HG03575 (cell line): ENCODE results near the gene PHC2.

Experiments
- ATAC-seq: cut with Tn5 transposase; IDR thresholded peaks from one replicate; pipeline ENCODE4 v1.9.1; 2021; ENCODE audit not compliant: unreplicated experiment, insufficient number of reproducible peaks, low FRiP score; ENCODE audit errors: extremely low read depth

PHC2 gene, protein sequence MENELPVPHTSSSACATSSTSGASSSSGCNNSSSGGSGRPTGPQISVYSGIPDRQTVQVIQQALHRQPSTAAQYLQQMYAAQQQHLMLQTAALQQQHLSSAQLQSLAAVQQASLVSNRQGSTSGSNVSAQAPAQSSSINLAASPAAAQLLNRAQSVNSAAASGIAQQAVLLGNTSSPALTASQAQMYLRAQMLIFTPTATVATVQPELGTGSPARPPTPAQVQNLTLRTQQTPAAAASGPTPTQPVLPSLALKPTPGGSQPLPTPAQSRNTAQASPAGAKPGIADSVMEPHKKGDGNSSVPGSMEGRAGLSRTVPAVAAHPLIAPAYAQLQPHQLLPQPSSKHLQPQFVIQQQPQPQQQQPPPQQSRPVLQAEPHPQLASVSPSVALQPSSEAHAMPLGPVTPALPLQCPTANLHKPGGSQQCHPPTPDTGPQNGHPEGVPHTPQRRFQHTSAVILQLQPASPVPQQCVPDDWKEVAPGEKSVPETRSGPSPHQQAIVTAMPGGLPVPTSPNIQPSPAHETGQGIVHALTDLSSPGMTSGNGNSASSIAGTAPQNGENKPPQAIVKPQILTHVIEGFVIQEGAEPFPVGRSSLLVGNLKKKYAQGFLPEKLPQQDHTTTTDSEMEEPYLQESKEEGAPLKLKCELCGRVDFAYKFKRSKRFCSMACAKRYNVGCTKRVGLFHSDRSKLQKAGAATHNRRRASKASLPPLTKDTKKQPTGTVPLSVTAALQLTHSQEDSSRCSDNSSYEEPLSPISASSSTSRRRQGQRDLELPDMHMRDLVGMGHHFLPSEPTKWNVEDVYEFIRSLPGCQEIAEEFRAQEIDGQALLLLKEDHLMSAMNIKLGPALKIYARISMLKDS

DNA sequence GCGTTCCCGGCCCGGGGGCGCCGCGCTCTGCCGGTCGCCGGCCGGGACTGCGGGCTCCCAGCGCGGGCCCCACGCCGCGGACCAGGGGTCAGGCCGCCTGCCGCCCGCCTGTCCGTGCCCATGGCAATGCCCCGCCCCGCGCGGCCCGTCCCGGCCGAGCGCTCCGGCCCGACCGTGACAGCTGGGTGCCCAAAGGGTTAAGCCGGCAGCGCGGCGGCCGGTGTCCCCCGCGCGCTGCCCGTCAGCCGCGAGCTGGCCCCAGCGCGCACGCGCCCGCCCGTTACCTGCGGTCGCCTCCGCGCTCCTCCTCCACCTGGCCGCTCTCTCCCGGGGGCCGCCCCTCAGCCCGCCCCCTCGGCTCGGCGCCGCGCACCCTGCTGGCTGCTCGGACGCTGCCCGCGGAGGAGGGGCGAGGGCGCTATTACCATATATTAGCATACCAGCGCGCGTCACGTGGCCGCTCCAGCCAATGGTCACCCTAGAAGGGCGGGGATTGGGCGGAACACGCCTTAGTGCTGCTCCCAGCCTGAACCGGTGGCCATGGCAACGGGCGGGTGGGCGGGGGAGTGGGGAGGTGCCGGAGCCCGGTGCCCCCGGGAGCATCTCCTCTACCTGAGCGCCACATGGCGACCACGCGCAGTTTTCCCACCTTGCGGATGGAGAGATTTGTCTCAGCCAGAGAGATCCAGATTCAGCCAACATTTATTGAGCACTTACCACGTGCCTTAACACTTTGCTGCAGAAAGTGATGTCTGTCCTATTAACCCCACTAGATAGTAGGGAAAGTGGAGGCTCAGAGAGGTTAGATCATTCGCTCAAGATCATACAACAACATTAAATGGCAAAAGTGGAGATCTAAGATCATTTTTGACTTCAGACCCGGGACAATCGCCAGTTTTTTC is at the start of gene PHC2:
Gene PHC2, minus strand, starts transcription at position 404 of the 902 bp plus-strand sequence. CDS start 55,556 bp downstream, outside the sequence.
- ATAC-seq: no peak

DNA sequence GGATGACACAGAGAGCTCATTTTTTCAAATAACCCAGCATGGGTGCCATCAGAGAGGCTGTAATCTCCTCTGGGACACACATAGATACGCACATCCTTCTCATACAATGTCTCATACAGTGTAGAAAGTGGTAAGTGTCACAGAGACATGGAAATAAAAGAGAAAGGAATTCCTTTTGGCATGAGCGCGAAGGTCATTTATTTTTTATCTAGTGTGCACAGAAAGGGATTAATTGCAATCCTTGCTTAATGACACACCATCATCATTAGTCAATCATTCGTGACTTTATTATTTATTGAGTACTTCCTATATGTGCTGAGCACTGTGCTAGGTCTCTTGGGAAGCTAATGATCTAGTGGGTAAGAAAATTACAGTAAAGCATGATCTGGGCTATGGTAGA is 46.6 kb upstream of the PHC2 start:
- no peak for ATAC-seq

- ATAC-seq: no peak
Observed at GRCh38 chr1:33473900-33474299, 43.0 kb upstream of the PHC2 start.

DNA sequence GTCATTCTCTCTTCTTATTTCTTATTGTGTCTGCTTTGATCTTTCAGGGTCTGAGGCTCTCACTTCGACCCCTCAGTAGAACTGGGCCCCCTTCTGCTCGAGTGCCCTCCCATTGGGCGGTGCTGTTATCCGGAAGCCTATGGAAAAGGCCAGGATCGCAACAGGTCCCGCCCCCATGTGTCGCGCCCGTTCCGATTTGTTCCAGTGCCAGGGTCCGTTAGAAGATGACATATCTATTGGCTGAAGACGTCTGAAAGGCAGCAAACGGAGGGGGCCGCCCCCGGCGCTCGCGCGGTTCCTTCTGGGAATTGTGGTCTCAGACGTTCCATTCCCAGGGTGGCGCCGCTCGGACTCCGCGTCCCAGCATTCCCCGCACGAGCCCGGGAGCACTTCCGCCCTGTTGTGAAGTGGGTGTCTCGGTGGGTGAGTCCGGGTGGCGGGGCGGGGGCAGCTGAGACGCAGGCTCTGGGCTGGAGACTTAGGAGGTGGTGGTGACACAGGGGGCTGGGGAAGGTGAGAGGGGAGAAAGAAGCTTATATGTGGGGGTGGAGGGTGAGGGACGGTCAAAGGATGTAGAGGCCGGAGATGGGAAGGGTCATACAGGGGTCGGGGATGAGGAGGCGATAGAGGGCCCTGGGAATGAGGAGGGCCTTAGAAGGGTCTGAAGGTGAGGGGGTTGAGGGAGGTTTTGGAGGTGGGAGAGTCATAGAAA is 41.5 kb upstream of the PHC2 start, which contains the start of gene ZSCAN20:
Gene ZSCAN20, plus strand, starts transcription at position 377 of the 712 bp plus-strand sequence. CDS start 6,644 bp downstream, outside the sequence.
- ATAC-seq: peak; percentile 58

DNA sequence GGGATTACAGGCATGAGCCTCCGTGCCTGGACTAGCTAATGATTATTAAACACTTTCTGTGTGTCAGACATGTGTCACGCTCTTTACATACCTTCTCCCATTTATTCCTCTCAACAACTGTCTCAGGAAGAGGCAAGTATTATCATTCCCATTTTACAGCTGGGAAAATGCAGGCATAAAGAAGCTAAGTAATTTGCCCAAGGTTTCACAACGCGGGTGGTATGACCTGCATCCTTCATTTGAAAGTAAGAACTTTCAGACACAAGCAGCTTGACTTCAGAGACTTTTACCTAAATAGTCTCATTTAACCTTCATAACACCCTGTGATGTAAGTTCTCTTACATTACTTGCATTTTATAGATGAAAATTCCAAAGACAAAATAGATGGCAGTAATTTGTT is 40.5 kb upstream of the PHC2 start:
- no peak for ATAC-seq

GRCh38 chr1:33470495-33471012 is 39.7 kb upstream of the PHC2 start:
- no peak for ATAC-seq

DNA sequence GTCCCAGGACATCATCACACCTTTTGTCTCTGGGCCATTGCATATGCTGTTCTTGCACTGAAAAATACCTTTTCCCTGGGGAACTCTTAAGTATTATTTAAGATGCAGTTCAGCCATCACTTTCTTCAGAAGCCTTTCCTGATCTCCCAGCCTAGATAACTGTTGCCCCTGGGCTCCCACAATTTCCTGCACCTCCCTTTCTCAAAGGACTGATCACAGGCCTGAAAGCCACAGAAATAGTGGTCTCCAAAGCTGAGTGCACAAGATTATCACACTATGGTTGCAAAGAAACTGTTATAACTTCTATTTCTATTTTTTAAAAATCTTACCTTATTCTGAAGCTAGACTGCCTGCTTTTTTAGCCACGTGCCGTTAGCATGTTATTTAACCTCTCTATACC is 38.8 kb upstream of the PHC2 start:
- no peak for ATAC-seq

DNA sequence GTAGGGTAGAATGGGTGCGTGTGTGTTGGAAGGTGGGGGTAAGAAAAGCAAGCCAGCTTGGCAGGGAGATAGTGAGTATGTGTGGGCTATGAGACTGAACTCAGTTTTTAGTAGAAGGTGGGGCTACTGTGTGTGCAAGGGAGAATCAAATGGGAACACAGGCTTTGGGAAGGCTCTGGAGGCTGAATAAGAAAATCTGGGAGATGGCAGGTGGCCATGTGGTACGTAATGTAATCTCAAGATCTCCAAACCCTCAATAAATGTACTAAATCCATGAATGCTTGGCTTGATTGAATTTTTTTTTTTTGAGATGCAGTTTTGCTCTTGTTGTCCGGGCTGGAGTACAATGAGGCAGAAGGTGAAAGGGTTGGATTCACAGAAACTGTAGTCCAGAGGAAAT is 38.1 kb upstream of the PHC2 start:
- ATAC-seq: no peak

DNA sequence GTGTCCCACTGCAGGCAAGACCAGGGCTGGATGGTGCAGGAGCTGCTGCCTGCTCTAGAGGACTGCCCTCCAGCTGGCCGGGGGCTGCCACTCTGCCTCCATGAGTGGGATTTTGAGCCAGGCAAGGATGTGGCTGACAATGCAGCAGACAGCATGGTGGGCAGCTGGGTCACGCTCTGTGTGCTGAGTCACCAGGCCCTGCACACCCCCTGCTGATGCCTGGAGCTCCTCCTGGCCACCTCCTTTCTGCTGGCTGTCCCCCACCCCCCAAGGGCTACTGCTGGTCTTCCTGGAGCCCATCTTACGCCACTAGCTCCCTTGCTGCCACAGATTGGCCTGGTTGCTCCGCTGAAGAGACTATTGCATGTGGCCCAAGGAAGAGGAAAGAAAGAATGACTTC is 37.6 kb upstream of the PHC2 start:
- ATAC-seq: no peak

DNA sequence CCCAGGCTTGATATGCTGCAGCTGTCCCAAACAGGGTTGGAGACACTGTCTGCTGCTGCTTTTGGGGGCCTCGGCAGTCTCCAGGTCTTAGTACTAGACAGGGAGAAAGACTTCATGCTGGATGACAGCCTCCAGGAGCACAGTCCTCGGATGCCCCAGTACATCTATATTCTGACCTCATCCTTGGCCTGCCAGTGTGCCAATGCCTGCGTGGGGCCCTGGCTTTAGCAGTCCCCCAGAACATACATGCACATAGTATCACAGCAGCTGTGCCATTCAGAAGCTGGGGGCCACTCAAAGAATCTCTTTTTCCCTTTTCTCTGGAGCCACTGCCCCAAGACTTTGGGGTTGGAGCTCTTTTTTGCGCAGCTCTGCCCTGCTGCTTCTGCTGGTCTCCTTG is 37.1 kb upstream of the PHC2 start:
- ATAC-seq: no peak

DNA sequence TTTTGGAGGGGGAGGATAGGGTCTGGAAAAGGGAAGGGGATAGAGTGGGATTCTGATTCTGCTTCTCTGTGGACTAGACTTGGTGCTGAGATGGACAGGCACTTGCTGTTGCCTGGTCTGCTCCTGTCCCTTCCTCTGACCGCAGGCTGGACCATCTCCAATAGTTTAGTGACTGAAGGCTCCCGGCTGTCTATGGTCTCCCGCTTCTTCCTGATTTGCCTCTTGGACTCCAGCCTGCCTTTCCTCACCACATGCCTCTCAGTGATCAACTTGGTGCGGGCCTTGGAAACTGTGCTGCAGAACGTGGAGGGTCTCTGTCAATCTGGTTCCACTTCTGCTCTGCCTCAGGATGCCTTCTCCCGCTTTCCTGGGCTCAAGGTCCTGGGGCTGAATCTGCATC is 35.3 kb upstream of the PHC2 start:
- no peak for ATAC-seq

GRCh38 chr1:33465316-33465715 is 34.4 kb upstream of the PHC2 start:
- ATAC-seq: no peak

GRCh38 chr1:33464552-33464951 is 33.7 kb upstream of the PHC2 start:
- ATAC-seq: no peak

DNA sequence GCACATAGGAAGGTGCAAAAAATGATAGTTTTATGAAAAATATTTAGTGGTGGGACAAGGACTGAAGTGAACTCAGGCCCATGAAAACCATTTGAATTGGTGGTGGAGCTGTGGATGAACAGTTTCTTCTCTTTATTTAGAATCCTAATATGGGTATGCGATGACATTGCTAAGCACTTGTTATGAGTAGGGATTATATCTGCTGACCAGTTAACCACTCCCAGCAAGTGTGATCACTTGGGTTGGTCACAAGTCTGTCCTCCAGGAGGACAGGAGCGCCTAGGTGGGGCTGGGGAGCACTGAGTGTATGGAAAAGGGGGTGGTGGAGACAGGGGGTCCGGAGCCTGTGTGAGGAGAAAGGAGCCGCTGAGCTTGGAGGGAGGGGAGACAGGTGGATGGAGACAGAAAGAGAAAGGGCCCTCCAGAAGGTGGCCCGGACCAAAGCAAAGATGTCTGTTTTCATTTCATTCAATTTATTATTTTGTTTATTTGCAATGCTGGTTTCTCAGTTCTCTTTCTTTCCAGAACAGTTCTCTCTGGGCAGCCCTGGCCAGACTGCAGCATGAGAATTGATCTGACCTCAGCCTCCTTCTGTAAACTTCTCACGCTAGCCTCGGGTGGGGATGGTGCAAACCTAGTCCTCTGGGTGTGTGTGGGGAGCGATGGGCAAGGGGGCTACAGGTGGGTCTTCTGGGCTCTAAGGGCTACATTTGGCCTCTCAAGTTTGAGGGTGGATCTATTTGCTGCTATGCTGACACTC is 31.7 kb upstream of the PHC2 start:
- no peak for ATAC-seq

DNA sequence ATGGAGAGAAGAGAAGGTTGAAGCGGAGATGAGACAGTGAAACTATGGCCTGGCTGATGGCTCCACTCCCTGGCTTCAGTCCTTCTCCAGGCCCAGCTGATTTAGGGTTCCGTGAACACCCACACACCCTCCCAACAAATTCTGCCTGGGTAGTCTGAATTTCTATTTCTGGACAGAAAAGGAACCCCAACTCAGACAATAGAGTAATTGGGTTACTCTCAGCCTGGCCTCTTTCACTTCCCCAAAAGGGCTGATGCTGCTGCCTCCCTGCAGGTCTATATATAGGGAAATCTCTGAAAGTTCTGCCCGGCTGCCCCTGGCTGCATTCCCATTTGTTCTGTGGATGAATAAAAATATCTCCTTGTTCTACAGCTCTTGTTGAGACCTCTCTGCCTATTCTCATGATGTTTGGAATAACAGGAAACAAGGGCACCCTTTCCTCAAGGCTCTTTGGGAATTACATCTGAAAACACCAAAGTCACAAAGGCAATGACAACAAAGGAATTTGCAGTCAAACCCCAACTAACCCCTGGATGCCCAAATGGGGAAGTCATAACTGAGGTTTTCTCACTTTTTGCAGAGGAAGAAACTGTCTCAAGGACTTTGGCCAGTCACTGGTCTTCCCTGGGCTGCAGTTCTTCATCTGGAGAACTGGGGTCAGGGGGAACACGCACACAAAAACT is 30.2 kb upstream of the PHC2 start:
- no peak for ATAC-seq

DNA sequence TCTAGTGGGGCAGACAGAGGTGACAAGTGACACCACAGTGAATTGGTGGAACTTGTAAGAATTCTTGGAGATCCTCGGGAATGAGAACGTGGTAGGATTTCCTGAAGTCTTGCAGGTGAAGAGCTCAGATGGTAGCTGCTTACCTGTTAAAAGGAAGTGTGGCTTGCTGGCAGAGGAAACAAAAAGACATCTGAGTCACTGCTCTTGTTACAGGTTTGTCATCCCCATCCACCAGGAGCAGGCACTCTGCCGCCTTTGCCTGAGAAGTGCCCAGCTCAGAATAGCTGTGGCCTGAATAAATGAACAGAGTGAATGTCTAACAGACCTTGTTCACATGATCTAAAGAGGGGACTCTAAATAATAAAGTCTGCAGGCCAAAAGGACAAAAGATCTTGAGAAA is 29.2 kb upstream of the PHC2 start:
- ATAC-seq: no peak

DNA sequence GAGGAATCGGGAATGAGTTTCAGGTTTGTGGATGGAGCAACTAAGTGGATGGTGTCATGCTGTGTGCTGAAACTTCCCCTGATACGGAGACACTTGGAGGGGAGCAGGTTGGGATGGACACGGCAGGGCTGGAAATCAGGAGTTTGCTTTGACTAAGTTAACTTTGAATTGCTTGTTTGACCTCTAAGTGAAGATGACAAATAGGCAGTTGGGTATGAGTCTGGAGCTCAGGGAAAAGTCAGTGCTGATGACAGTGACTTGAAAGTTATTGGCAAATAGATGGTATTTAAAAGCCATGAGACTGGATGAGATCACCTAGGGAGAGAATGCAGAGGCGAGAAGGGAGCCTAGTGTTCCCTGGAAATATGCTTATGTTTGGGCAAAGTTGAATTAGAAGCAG is 28.8 kb upstream of the PHC2 start:
- ATAC-seq: no peak
